ENCODE results near the gene ZNF502. TPM values are rescaled to one million over a fixed set of nuclear protein-coding genes. Genes with fewer than 3 reads are reported as not detected.

The ZNF502 gene
- total and polyA plus RNA-seq, 7 donors, result 2.1 to 7.1 (median 3.4) TPM

- Histone ChIP-seq H3K9me3 (peaks cover 25% of the 10 kb centered on the region), H3K27ac (no peak overlapping the region), H3K4me3 (no peak overlapping the region), H3K27me3 (ENCODE audit: insufficient read depth in 3 of 3, low read length in 2 of 3) (no peaks in the 10 kb centered on the region), H3K36me3 (ENCODE audit: insufficient read depth in 1 of 2, low read depth in 1 of 2) (no peaks in the 10 kb centered on the region), H3K4me1 (no peaks in the 10 kb centered on the region)
- WGBS, 3 donors, result 93 to 100% (median 98%) methylated on average over 1 of the region's 1 CpG
- no peak for TF ChIP-seq CTCF (IDR thresholded peaks at IDR 0.05)
- no peak for ATAC-seq
- no peak for DNase-seq
- intact Hi-C loops (cut with DNase I), result no loop called here
These were observed 59.6 kb downstream of the ZNF502 start for GRCh38 chr3:44772099-44772442.

Other genes with a start within 250 kb of the ZNF502 start
- 10 to 100 TPM in 1 of 4 donors, 1 to 10 TPM in 3; 7.3 to 16.8 (median 9.7) TPM for gene ZNF445, start 235.0 kb upstream of the ZNF502 start, total RNA-seq
- gene ZNF445, start 235.0 kb upstream of the ZNF502 start, polyA plus RNA-seq, result 1 to 10 TPM; 1.6 to 8.0 (median 2.5) TPM
- gene ZKSCAN7, start 157.5 kb upstream of the ZNF502 start, total RNA-seq, result 1 to 10 TPM in 3 of 4 donors, under 1 TPM in 1; 0.99 to 2.1 (median 1.2) TPM
- under 1 TPM; 0.59 to 0.95 (median 0.79) TPM for gene ZKSCAN7, start 157.5 kb upstream of the ZNF502 start, polyA plus RNA-seq
- gene ZNF660, start 127.7 kb upstream of the ZNF502 start, total RNA-seq, result 1 to 10 TPM in 1 of 4 donors, under 1 TPM in 3; 0.24 to 1.2 (median 0.74) TPM
- under 1 TPM; 0.18 to 0.21 (median 0.18) TPM for gene ZNF660, start 127.7 kb upstream of the ZNF502 start, polyA plus RNA-seq
- gene ZNF197, start 87.6 kb upstream of the ZNF502 start, total RNA-seq, result 10 to 100 TPM; 15.1 to 19.1 (median 15.9) TPM
- 10 to 100 TPM in 1 of 3 donors, 1 to 10 TPM in 2; 5.2 to 15.3 (median 9.0) TPM for gene ZNF197, start 87.6 kb upstream of the ZNF502 start, polyA plus RNA-seq
- 1 to 10 TPM; 3.6 to 7.9 (median 5.3) TPM for gene ZNF35, start 63.9 kb upstream of the ZNF502 start, total RNA-seq
- gene ZNF35, start 63.9 kb upstream of the ZNF502 start, polyA plus RNA-seq, result 10 to 100 TPM in 1 of 3 donors, 1 to 10 TPM in 2; 2.8 to 13.7 (median 3.3) TPM
- 1 to 10 TPM; 1.6 to 3.4 (median 2.6) TPM for gene ZNF501, start 17.0 kb downstream of the ZNF502 start, total RNA-seq
- gene ZNF501, start 17.0 kb downstream of the ZNF502 start, polyA plus RNA-seq, result 1 to 10 TPM; 1.4 to 4.1 (median 1.6) TPM
- 10 to 100 TPM; 26.7 to 45.7 (median 33.4) TPM for gene KIAA1143, start 49.0 kb downstream of the ZNF502 start, total RNA-seq
- gene KIAA1143, start 49.0 kb downstream of the ZNF502 start, polyA plus RNA-seq, result 10 to 100 TPM in 1 of 3 donors, 1 to 10 TPM in 2; 8.8 to 25.6 (median 9.7) TPM
- under 1 TPM; 0.07 to 0.45 (median 0.29) TPM for gene KIF15, start 49.1 kb downstream of the ZNF502 start, total RNA-seq
- 1 to 10 TPM in 1 of 3 donors, under 1 TPM in 2; 0.13 to 1.2 (median 0.25) TPM for gene KIF15, start 49.1 kb downstream of the ZNF502 start, polyA plus RNA-seq
- gene TMEM42, start 149.3 kb downstream of the ZNF502 start, total RNA-seq, result 10 to 100 TPM in 2 of 4 donors, 1 to 10 TPM in 2; 7.5 to 15.6 (median 9.8) TPM
- gene TMEM42, start 149.3 kb downstream of the ZNF502 start, polyA plus RNA-seq, result 10 to 100 TPM; 12.5 to 14.0 (median 12.5) TPM
- gene TGM4, start 161.9 kb downstream of the ZNF502 start, total RNA-seq, result not detected
- not detected for gene TGM4, start 161.9 kb downstream of the ZNF502 start, polyA plus RNA-seq

Measured in psoas muscle (tissue), 8 donors.